Activated naive CD4-positive, alpha-beta T cell treated with anti-CD3 and anti-CD28 coated beads, Interleukin-2, amount 50 U/mL, for 24 hours (primary cell): ENCODE results near the gene ZBTB34.

Source experiments
- H3K27ac Mint-ChIP-seq: one replicate; pipeline ENCODE4 v1.8.0; 2021; ENCODE audit warnings: mild to moderate bottlenecking, mixed read lengths
- H3K27me3 Mint-ChIP-seq: one replicate; pipeline ENCODE4 v1.8.0; 2021; ENCODE audit warnings: mixed read lengths
- H3K36me3 Mint-ChIP-seq: one replicate; pipeline ENCODE4 v1.8.0; 2021; ENCODE audit warnings: mixed read lengths
- H3K4me1 Mint-ChIP-seq: one replicate; pipeline ENCODE4 v1.8.0; 2021; ENCODE audit warnings: mixed read lengths
- H3K4me3 Mint-ChIP-seq: one replicate; pipeline ENCODE4 v1.8.0; 2021; ENCODE audit warnings: mild to moderate bottlenecking, mixed read lengths
- H3K9me3 Mint-ChIP-seq: one replicate; pipeline ENCODE4 v1.8.0; 2021; ENCODE audit warnings: mixed read lengths

ZBTB34 gene

GRCh38 chr9:126880947-126881332 is 20.5 kb downstream of the ZBTB34 start:
- peaks cover 22% of the 10 kb centered on the region for H3K4me1 Mint-ChIP-seq
- H3K4me3 Mint-ChIP-seq: no peak overlapping the region
- H3K9me3 Mint-ChIP-seq: no peaks in the 10 kb centered on the region
- H3K36me3 Mint-ChIP-seq: no peaks in the 10 kb centered on the region
- no peak overlapping the region for H3K27ac Mint-ChIP-seq
- no peaks in the 10 kb centered on the region for H3K27me3 Mint-ChIP-seq

DNA sequence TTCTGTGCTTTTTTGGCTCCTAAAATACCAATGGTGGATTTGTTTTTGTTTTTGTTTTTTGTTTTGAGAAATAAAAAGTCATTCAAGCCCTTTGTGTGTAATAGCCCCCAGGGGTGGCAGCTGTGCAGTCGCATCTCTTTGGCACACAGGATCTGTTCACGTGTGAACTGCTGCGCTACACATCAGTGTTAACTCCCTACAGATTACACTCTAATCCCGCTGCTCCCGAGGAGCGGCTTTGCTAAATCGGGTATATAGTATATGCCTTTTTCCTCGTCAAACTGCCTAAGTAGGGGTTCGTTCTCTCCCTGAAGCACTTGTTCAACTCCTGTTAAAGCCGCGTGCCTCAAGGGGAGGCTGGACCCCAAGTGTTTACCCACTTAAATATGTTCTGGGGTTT is 22.3 kb downstream of the ZBTB34 start:
- no peaks in the 10 kb centered on the region for H3K9me3 Mint-ChIP-seq
- H3K27ac Mint-ChIP-seq: no peak overlapping the region

DNA sequence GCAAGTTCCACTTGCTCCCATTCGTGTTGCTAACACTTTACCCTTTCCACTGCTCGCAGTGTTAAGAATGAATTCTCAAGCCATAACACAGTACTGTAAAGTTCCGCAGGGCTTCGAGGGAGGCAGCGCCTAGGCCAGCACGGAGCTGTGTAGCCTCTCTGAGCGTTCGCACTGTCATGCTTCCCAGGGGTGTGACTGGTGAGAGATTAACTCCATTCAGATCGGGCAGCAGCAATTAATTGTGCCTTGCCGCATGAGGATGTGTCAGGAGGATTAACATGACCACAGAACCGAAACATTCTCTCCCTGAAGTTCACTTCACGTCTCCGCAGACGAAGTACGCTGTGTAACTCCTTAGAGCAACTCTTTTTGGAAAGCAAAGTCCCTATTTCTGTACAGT is 23.2 kb downstream of the ZBTB34 start:
- no peaks in the 10 kb centered on the region for H3K4me1 Mint-ChIP-seq
- H3K9me3 Mint-ChIP-seq: no peaks in the 10 kb centered on the region
- H3K36me3 Mint-ChIP-seq: no peaks in the 10 kb centered on the region
- H3K4me3 Mint-ChIP-seq: no peak overlapping the region
- H3K27ac Mint-ChIP-seq: no peak overlapping the region
- H3K27me3 Mint-ChIP-seq: no peaks in the 10 kb centered on the region

More for the DNA sequence above, 22.3 kb downstream of the ZBTB34 start:
- Mint-ChIP-seq H3K4me1 (peaks cover 4% of the 10 kb centered on the region), H3K36me3 (no peaks in the 10 kb centered on the region), H3K4me3 (no peak overlapping the region), H3K27me3 (no peaks in the 10 kb centered on the region)

DNA sequence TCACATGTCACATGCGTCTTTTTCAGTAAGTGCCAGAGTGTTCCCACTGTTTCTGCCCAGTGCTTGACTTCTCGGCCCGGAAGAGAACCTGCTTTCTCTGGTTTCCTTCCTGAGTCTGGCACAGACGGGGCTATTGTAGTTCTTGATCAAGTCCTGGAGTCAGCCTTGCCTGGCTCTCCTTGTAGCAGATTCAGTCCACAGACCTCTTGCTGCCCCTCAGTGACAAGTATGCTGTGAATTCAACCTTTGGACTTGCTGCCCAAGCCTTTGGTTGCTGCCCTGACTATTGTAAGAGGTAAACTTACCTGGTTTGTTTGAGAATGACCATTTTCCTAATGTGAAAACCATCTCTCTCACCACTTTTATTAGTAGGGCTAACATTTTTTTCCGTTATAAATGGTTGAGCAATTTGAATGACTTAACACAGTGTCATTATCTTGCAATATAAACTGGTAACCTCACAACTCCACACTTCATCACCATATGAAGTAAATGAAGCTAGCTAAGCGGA is 24.7 kb downstream of the ZBTB34 start:
- no peaks in the 10 kb centered on the region for H3K4me1 Mint-ChIP-seq
- no peak overlapping the region for H3K27ac Mint-ChIP-seq
- no peaks in the 10 kb centered on the region for H3K36me3 Mint-ChIP-seq
- H3K27me3 Mint-ChIP-seq: no peaks in the 10 kb centered on the region
- no peaks in the 10 kb centered on the region for H3K9me3 Mint-ChIP-seq
- no peak overlapping the region for H3K4me3 Mint-ChIP-seq

DNA sequence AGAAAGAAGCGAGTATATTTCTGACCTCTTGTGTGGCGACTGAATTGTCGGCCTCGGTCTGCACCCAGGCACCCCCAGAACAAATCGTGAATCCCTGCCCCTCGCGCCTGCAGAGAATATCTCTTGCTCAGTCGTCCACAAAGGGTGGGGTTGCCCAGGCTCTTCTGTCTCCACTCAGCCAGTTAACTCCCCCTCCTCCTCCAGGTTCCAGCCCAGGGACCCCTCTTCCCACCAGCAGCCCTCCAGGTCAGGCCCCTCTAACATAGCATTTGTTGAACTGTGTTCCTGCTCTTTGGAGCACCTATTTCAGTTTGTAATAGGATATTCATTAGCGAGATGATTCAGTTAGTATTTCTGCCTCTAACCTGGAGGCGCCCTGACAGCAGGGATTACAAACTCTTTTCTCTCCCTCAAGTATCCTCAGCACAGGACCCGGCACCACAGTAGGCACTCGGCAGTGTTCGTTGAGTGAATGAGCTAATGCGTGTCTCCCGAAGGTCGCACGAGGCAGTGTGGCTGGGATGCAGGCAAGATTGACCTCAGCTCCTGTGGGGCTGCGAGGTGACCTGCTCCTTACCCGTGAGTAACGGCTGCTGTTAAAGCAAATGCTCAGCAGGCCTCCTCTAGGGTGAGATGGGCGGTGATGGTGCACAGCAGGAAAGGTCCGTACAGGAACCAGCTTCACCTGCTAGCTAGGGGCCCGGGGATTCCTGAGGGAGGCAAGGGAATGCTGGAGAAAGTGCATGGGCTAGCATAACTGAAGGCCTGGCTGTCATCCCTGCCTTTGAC is 25.8 kb downstream of the ZBTB34 start:
- no peaks in the 10 kb centered on the region for H3K27me3 Mint-ChIP-seq
- H3K4me3 Mint-ChIP-seq: no peak overlapping the region
- no peak overlapping the region for H3K27ac Mint-ChIP-seq
- no peaks in the 10 kb centered on the region for H3K4me1 Mint-ChIP-seq
- no peaks in the 10 kb centered on the region for H3K9me3 Mint-ChIP-seq
- no peaks in the 10 kb centered on the region for H3K36me3 Mint-ChIP-seq

GRCh38 chr9:126886897-126887296 is 26.5 kb downstream of the ZBTB34 start:
- no peaks in the 10 kb centered on the region for H3K4me1 Mint-ChIP-seq
- H3K9me3 Mint-ChIP-seq: no peaks in the 10 kb centered on the region
- H3K27ac Mint-ChIP-seq: no peak overlapping the region
- no peak overlapping the region for H3K4me3 Mint-ChIP-seq
- H3K36me3 Mint-ChIP-seq: no peaks in the 10 kb centered on the region
- H3K27me3 Mint-ChIP-seq: no peaks in the 10 kb centered on the region

DNA sequence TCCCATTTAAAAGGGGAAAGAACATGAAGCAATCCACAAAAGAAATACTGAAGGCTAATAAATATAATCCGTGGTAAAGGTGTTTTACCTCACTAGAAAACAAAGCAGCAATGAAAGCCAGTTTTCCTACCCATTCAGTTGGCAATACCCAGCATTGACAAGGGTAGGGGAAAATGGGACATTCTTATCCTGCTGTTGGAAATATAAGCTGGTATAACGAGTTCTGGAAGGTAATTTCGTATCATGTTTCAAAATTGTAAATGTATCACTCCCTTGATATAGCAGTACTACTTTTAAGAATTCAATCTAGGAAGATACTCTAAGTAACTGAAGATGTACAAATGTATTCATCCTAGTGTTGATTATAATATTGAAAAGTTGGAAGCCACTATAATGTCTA is 31.2 kb downstream of the ZBTB34 start:
- Mint-ChIP-seq H3K36me3 (no peaks in the 10 kb centered on the region), H3K27ac (no peak overlapping the region), H3K9me3 (no peaks in the 10 kb centered on the region), H3K27me3 (no peaks in the 10 kb centered on the region), H3K4me3 (no peak overlapping the region), H3K4me1 (no peaks in the 10 kb centered on the region)

GRCh38 chr9:126893079-126893478 is 32.6 kb downstream of the ZBTB34 start:
- Mint-ChIP-seq H3K4me1 (no peaks in the 10 kb centered on the region), H3K27me3 (peaks cover 3% of the 10 kb centered on the region), H3K36me3 (no peaks in the 10 kb centered on the region), H3K4me3 (no peak overlapping the region), H3K27ac (no peak overlapping the region), H3K9me3 (no peaks in the 10 kb centered on the region)

DNA sequence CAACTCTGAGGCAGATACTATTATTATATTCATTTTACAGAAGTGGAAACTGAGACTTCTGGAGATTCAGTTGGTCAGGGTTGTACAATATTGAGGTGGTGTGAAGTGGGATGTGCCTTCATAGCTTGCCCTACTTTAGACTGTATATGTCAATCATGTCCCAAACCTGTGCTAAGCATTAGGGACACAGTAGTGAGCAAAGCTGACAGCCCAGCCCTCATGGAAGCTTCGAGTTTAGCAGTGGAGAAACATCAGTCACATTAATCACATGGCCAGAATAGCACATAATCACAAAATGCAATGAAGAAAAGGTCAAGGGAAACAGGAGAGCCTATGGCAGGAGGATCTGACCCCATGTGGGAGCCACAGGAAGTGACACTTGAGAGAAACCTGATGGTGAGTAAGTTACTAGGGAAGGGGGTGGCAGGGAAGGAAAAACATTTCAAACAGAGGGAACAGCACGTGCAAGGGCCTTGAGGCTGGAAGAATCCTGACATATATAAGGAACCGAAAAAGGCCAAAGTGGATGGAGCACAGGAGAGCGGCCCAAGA is 33.7 kb downstream of the ZBTB34 start:
- no peaks in the 10 kb centered on the region for H3K36me3 Mint-ChIP-seq
- no peak overlapping the region for H3K4me3 Mint-ChIP-seq
- no peaks in the 10 kb centered on the region for H3K4me1 Mint-ChIP-seq
- no peaks in the 10 kb centered on the region for H3K9me3 Mint-ChIP-seq
- no peak overlapping the region for H3K27ac Mint-ChIP-seq
- H3K27me3 Mint-ChIP-seq: peaks cover 3% of the 10 kb centered on the region

GRCh38 chr9:126902210-126902609 is 41.8 kb downstream of the ZBTB34 start:
- no peaks in the 10 kb centered on the region for H3K9me3 Mint-ChIP-seq
- peaks cover 4% of the 10 kb centered on the region for H3K36me3 Mint-ChIP-seq
- no peaks in the 10 kb centered on the region for H3K4me1 Mint-ChIP-seq
- H3K4me3 Mint-ChIP-seq: no peak overlapping the region
- H3K27me3 Mint-ChIP-seq: peaks cover 4% of the 10 kb centered on the region
- no peak overlapping the region for H3K27ac Mint-ChIP-seq

DNA sequence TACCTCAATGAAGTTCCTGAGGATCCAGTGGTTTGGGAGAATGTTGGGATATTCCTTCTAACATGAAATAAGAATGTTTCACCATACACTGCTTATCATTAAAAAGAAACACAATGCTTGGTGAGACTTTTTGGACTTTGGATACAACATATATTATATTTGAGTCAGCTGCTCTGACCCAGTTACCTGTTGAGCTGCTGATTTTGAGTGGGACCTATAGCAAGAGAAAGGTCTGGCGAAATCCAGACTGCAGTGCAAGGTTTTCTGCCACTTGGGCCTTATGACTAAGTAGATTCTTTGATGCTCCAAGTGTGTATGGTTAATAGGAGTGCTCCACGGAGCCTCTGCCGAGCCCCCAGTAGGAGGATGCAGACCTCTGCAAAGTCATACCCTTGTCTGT is 44.1 kb downstream of the ZBTB34 start:
- Mint-ChIP-seq H3K4me3 (no peak overlapping the region), H3K4me1 (no peaks in the 10 kb centered on the region), H3K27ac (no peak overlapping the region), H3K27me3 (peaks cover 1% of the 10 kb centered on the region), H3K36me3 (peaks cover 4% of the 10 kb centered on the region), H3K9me3 (no peaks in the 10 kb centered on the region)

- Mint-ChIP-seq H3K27me3 (peaks cover 1% of the 10 kb centered on the region), H3K4me3 (no peak overlapping the region), H3K36me3 (peaks cover 4% of the 10 kb centered on the region), H3K27ac (no peak overlapping the region), H3K9me3 (no peaks in the 10 kb centered on the region), H3K4me1 (no peaks in the 10 kb centered on the region)
Measured at GRCh38 chr9:126906091-126906490, 45.7 kb downstream of the ZBTB34 start.

GRCh38 chr9:126907058-126907457 is 46.6 kb downstream of the ZBTB34 start:
- peaks cover 1% of the 10 kb centered on the region for H3K27me3 Mint-ChIP-seq
- H3K4me1 Mint-ChIP-seq: no peaks in the 10 kb centered on the region
- H3K36me3 Mint-ChIP-seq: no peaks in the 10 kb centered on the region
- H3K4me3 Mint-ChIP-seq: no peak overlapping the region
- no peaks in the 10 kb centered on the region for H3K9me3 Mint-ChIP-seq
- no peak overlapping the region for H3K27ac Mint-ChIP-seq

- H3K36me3 Mint-ChIP-seq: no peaks in the 10 kb centered on the region
Measured at GRCh38 chr9:126914458-126915280, 54.2 kb downstream of the ZBTB34 start, which contains the start of gene RALGPS1. RALGPS1 (plus strand) TSS chr9:126914782; CDS start chr9:126962290, 47,508 bp downstream.

DNA sequence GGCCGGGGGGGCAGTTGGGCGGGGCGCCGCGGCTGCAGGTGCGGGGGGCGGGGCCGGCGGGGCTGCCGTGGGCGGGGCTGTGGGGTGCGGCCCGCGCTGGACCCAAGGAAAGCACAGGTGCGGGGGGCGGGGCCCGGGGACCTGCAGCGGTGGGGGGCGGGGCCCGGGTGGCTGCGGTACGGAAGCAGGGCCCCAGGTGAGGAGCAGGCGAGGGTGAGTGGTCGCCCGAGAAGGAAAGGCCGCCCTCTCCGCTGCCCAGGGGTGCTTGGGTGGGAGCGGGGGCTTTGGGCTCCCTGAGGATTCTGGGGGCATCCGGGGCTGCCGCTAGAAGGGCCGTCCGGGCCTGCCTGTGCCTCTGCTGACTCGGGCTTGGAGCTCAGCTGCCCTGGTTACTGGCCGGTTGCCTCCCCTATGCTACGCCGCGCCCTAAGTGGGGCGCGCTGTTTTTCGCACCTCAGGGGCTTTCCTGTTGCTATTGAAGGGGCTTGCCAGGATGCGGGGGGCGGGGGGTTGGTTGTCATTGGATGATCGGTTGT is 54.9 kb downstream of the ZBTB34 start:
- Mint-ChIP-seq H3K4me1 (peaks cover 5% of the 10 kb centered on the region), H3K36me3 (no peaks in the 10 kb centered on the region), H3K9me3 (no peaks in the 10 kb centered on the region), H3K4me3 (peak overlapping the region; percentile 80), H3K27ac (no peak overlapping the region), H3K27me3 (no peaks in the 10 kb centered on the region)

More at GRCh38 chr9:126914458-126915280, 54.2 kb downstream of the ZBTB34 start, which contains the start of gene RALGPS1:
- Mint-ChIP-seq H3K4me1 (peaks cover 5% of the 10 kb centered on the region), H3K4me3 (peak within 1 kb of the TSS; percentile 80), H3K27me3 (no peaks in the 10 kb centered on the region), H3K27ac (no peak within 1 kb of the TSS), H3K9me3 (no peaks in the 10 kb centered on the region)
